HG03565 (cell line): ENCODE data around the gene ATP6V0B.

Experiments used
- ATAC-seq: cut with Tn5 transposase; IDR thresholded peaks from one replicate; pipeline ENCODE4 v1.9.1; 2021; ENCODE audit warnings: mild to moderate bottlenecking, moderate library complexity; ENCODE audit not compliant: unreplicated experiment

ATP6V0B gene

DNA sequence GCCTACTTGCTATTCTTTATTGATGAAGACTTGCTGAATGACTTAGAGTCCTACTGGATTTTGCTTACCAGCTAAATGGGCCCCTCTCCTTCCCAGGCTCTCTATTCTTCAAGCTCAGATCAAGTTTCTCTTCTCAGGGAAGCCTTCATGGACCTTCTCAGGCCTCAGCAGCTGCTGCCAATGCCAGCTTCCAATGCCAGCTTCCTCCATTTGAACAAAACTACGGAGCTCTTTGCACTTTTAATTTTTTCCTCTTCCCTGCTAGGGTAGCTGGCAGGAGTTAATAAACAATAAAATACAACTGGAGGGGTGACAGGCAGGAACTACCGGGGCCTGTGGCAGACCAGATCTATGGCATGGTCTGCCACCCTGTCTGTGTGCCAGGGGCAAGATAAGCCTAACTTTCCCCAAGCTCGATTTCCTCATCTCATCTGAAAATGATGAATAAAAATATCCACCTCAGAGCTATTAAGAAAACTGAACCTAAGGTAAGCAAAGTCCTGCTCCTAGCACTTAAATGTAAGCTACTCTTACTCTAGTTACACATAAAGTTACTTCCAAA is 29.0 kb upstream of the ATP6V0B start:
- no peak for ATAC-seq

DNA sequence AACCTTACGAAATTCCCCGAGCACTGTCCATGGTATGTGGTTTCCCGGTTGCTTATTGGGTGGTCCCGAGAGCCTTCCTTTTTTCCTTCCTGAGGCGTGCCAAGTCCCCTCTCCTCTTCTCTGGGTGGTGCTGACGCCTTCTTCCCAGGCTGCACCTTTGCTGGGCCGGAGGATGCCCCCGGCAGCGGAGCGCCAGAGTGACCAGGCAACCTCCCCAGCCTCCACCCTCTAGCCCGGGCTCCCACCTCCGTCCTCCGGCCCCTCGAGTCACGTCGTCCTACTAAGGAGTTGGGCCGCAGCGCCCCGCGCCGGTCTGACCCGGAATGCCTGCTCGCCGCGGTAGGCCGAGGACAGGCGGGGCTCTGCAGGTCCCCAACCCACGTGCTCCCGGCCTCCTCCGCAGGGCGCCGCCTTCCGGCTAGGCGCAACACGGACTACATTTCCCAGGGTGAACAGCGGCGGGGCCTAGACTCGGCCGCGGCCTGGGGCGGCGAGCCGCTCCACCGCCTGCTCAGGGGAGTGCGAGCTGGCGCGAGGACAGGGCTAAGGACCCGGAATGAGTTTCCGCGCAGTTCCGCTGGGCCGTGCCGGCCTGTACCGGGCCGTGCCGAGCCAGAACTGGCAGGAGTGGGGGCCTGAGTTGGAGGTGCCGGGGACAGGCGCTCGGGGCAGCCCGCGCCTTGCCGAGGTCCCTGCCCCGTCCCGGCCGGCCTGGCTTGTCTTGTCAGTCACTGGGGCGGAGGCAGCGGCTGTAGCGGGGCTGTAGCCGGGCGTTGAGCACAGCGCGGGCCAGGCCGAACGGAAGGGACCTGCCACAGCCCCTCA is 28.3 kb upstream of the ATP6V0B start, which contains the start of gene IPO13:
Gene IPO13, plus strand, starts transcription at position 715 of the 825 bp plus-strand sequence. CDS start 651 bp downstream, outside the sequence.
- ATAC-seq, result peak; percentile 83

DNA sequence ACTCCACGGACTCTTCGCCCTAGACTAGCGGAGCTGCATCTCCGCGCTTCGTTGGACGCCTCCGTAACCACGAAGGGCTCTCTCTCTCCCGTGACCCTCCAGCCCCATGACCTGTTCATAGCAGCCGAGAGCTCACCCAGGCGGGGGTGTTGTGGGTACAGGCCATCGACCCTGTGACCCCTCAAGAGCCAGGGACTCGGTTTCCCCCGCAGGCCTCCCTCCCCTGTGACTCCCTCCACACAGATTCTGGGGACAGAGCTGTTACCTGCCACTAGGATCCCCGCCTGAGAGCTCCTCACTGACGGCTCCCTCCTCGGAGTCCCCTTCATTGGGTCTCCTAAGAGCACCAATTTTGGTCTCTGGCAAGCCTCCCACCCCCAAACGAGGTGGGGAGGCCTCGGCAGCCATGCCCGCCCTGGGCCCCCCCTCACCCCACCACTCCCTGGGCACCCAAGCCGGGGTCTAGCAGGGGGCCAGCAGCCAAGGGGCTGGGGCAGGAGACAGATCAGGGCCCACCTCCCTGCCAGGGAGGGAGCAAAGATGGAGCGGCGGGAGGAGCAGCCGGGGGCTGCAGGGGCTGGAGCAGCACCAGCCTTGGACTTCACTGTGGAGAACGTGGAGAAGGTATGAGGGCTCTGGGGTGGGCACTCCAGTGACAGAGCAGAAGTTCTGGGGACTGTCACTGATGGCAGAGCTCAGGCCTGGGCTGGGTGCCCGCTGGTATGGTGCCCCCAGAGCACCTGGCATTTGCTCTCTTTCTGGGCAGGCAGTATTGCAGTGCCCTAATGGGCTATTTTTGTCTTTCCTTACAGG is 27.5 kb upstream of the ATP6V0B start:
- ATAC-seq, result no peak

- no peak for ATAC-seq
Observed at GRCh38 chr1:43947874-43948437, 26.8 kb upstream of the ATP6V0B start.

DNA sequence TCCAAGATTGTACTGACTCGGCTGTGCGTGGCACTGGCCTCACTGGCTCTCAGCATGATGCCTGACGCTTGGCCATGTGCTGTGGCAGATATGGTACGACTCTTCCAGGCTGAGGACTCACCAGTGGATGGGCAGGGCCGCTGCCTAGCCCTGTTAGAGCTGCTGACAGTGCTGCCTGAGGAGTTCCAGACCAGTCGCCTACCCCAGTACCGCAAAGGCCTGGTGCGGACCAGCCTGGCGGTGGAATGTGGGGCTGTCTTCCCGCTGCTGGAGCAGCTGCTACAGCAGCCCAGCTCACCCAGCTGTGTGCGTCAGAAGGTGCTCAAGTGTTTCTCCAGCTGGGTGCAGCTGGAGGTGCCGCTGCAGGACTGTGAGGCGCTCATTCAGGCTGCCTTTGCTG is 25.1 kb upstream of the ATP6V0B start:
- ATAC-seq, result no peak

- ATAC-seq, result no peak
Observed at GRCh38 chr1:43951021-43951985, 23.5 kb upstream of the ATP6V0B start.

DNA sequence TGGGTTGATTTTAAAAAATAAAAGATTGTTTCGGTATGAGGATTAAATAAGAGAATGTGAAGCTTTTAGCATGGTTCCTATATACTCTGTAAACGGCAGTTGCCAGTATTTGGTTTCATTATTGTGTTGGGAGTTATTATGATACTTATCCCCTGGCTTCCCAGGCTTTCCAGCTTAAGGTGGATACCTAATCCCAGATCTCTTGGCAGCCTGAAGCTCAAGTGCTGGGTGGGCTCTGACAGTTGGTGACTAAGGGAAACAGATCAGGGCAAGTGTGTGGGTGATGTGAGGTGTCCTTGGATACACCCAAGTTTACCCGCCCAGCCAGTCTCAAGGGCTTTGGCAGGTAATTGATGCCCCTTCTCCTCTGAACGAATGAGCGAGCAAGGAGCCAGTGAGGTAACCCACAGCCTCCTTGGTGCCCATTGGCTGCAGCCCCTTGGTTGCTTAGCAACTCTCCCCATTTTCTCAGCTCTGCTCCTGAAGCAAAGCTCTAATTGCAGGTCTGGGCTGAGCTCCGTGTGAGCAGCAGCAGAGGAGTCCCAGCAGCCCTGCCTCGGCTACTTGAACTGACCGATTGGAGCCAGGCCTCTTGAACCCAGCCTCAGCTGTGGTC is 21.9 kb upstream of the ATP6V0B start:
- ATAC-seq, result no peak

DNA sequence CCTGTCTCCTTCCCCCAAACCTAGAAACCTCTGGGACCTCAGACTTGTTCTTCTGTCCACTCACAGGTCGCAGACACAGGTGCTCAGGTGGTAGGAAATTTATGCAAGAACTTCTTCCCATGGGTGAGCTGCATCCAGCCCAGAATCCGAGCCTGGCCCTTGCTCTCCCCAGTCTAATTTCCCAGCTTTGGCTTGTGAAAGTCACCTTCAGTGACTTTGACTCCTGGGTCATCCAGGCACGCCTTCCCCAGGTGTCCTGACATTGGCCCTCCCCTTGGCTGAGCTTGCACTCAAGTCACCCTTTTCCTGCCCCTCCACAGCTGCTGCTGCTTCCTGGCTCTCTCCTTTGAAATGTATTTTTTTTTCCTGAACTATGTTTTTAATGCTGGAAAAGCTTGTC is 21.4 kb upstream of the ATP6V0B start:
- no peak for ATAC-seq

DNA sequence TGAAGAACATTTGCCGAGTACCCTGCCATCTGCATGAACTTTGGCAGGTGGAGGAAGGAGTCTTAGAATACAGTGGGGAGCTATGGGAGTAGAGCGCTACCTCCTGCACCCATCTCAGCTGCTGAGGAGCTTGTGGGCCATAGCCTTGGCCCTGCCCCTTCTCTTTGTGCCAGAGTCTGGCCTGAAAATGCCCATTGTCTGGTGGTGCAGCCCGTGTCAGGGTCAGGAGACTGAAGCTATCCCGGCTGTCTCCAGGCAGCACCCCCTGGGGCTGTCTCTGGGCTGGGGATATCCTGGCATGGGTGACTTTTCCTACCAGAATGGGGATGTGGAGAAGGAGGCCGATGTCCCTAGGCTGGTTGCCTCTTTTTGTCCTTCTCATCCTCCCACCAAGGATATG is 20.7 kb upstream of the ATP6V0B start:
- ATAC-seq, result no peak

- ATAC-seq, result no peak
Observed at GRCh38 chr1:43956234-43956633, 18.5 kb upstream of the ATP6V0B start.

DNA sequence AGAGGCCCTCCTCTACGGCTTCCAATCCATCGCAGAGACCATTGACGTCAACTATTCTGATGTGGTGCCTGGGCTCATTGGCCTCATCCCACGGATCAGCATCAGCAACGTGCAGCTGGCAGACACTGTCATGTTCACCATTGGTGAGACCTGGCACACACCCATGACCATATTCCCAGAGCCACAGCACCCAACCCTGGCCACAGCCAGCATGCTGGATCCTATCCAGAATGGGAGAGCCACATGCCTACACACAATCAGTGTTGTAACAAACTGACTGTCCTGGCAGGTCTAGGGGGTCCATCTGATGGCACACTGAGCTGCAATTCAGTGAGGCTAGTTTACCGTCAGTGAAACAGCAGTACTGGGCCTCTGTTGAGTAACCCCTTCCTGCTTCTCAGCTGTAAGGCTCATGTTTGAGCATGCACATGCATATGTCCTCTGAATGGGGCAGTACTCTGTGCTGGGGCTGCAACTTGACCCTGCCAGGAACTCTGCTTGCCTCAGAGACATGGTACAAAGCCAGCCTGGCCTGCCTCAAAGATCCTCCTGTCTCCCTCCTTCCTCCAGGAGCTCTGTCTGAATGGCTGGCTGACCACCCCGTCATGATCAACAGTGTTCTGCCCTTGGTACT is 17.2 kb upstream of the ATP6V0B start:
- ATAC-seq, result no peak

DNA sequence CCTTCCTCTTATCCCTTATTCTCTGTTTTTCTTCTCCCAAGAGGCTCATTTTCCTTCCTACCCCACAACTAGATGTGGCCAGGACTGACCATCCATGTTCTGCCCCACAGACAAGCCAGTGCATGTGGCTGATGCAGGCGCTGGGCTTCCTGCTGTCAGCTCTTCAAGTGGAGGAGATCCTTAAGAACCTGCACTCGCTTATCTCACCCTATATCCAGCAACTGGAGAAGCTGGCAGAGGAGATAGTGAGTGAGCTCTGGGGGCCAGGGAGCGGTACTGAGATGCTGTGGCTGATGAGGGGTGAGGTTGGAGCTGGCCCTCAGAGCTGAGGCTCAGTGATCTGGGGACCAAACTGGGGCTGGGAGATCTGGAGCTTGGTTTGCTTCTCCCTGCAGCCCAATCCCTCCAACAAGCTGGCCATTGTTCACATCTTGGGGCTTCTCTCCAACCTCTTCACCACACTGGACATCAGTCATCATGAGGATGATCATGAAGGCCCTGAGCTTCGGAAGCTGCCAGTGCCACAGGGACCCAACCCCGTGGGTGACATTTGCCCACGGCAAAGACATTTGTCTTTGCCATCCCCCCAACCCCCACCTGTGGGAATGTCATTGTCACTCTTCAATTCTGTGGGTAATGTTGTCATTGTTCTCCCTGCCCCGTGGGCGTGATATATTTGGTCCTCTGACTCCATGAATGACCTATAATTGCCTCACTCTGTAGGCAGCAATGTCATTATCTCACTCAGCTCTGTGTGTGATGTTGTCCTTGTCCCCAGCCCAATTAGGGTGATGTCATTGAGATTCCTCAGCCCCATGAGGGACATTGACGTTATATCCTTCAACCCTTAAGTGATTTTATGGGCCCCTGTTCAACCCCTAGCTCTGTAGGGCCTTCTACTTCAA is 16.2 kb upstream of the ATP6V0B start:
- ATAC-seq, result no peak

DNA sequence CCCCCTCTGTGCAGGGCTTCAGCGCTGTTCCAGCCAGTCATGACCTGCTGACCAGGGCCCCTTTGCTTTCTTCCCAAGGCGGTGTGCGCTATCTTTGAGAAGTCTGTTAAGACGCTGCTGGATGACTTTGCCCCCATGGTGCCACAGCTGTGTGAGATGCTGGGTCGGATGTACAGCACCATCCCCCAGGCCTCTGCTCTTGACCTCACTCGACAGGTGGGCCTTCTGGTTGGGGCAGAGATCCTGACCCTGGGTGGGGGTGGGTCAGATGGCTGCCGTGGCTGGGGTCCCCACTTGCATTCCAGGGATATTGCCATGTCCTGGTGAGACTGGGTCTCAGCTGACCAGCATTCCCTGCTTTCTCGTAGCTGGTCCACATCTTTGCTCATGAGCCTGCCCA is 14.0 kb upstream of the ATP6V0B start:
- ATAC-seq, result no peak

GRCh38 chr1:43961692-43962091 is 13.1 kb upstream of the ATP6V0B start:
- ATAC-seq, result no peak

DNA sequence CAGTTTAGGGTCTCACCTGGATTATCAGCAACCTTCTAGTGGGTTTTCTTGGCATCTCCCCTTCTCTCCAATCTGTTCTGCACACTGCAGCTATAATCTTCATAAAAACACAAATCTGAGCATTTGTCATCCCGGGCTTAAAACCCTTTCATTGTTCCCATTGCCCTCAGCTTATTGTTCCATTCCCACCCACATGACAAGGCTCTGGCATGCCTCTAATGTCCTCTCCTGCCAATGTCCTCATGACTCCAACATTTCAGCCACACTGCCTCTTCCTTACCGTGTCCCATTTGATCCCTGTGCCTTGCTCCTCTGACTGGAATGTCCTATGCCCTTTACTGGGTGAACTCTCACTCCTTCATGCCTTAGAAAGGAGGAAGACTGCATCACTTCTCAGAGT is 12.4 kb upstream of the ATP6V0B start:
- ATAC-seq, result no peak

DNA sequence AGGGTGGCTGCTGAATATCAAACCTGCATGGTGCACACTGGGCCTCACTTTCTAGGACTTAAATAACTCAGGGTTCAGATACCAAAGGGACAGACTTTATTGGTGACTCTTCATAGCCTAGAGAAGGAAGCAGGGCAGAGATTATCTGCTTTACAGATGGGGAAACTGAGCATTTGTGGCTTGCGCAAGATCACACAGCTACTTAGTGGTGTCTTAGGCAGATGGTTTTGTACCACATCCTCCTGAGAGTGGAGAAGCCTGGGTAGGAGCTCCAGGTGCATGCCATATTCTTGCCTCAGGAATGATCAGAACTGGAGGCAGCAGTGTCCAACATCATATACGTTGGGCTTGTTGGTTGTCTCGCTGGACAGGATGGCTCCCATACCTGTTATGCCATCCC is 11.8 kb upstream of the ATP6V0B start:
- no peak for ATAC-seq

DNA sequence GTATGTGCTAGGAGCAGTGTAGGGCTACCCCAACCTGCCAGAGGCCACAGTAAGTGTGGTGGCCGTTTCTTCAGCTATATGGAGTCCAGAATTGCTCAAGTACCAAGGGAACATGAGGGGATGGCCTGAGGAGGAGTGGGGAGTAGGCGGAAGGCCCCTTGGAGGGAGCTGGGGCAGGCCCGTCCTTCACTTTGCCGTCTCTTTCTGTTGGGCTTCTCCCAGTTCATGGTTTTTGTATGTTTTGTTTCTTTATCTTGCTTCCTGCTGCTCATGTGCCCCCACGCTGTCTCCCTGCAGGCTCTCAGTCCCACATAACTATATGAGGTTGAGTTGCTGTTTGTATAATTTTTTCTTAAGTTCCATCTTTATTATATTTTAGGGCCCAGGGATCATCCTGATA is 10.9 kb upstream of the ATP6V0B start:
- ATAC-seq, result no peak

DNA sequence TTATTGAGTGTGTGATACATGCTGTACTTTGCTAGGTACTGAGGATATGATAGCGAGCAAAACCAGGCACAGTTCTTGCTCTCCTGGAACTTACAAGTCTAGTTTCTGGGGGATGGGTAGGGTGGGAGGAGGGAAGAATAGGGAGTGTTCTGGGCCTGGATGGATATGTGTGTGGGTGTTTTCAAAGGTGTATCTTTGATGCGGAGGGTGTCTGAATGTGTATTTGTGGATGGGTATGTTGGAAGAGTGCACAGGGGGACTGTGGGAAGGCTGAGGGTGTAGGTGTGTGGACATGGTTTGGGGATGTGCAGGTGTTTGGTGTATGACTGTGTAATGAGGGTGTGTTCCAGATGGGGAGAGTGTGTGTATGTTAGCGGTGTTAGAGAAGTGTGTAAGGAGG is 9.4 kb upstream of the ATP6V0B start:
- no peak for ATAC-seq
